Gastroesophageal sphincter (tissue), 4 donors: Measurements from ENCODE around the gene EXD3. TPM values are rescaled to one million over a fixed set of nuclear protein-coding genes. Genes with fewer than 3 reads are reported as not detected.

Experiments
- ATAC-seq: fragments of 150-250 bp; one replicate; pipeline ENCODE4 v1.9.1; 2016; ENCODE audit warnings: mild to moderate bottlenecking, moderate library complexity
- H3K27ac ChIP-seq, 4 donors: fragments of 200-600 bp; sonication (generic) in 3 of 4; 1 replicate in 3 of 4; 2 replicates in 1 of 4; pipeline ENCODE4 v1.5.1; 2016 to 2019
- H3K27me3 ChIP-seq: fragments of 200-600 bp; sonication (generic); one replicate; pipeline ENCODE4 v1.5.1; 2019
- H3K36me3 ChIP-seq, 2 donors: fragments of 200-600 bp; sonication (generic); one replicate each; pipeline ENCODE4 v1.5.1; 2019; ENCODE audit warnings: control low read depth in 1 of 2
- H3K4me1 ChIP-seq, 3 donors: fragments of 200-600 bp; sonication (generic); 1 replicate in 2 of 3; 2 replicates in 1 of 3; pipeline ENCODE4 v1.5.1; 2016 to 2019; ENCODE audit warnings: control low read depth in 2 of 3
- H3K4me3 ChIP-seq, 2 donors: fragments of 200-600 bp; sonication (generic); one replicate each; pipeline ENCODE4 v1.5.1; 2019; ENCODE audit warnings: mild to moderate bottlenecking in 1 of 2, moderate library complexity in 1 of 2
- H3K9me3 ChIP-seq, 3 donors: fragments of 200-600 bp; sonication (generic); one replicate each; pipeline ENCODE4 v1.5.1; 2017 to 2019; ENCODE audit warnings: control low read depth in 2 of 3
- CTCF ChIP-seq, 4 experiments: fragments of 200-600 bp in 2 of 4; fragments of 450-650 bp in 2 of 4; sonication (generic) in 1 of 4; IDR thresholded peaks; one replicate each; pipeline ENCODE4 v1.5.1; 2017 to 2019; ENCODE audit warnings: antibody characterized with exemption in 4 of 4, mild to moderate bottlenecking in 2 of 4, moderate library complexity in 2 of 4
- EP300 ChIP-seq: sonication (generic); formaldehyde crosslinking; IDR thresholded peaks from one replicate; pipeline ENCODE4 v1.6.1; 2017; ENCODE audit warnings: antibody characterized with exemption, mild to moderate bottlenecking
- POLR2A ChIP-seq, 2 donors: fragments of 450-650 bp; IDR thresholded peaks; one replicate each; pipeline ENCODE4 v1.6.1; 2017; ENCODE audit warnings: antibody characterized with exemption in 2 of 2, mild to moderate bottlenecking in 2 of 2, moderate library complexity in 1 of 2
- POLR2AphosphoS5 ChIP-seq: sonication (generic); formaldehyde crosslinking; IDR thresholded peaks from one replicate; pipeline ENCODE4 v1.6.1; 2017; ENCODE audit warnings: antibody characterized with exemption
- WGBS, 2 donors: methylation state at CpG; one replicate each; pipeline ENCODE4 v1.1.5; 2018; ENCODE audit warnings: low coverage in 1 of 2; 5-methylcytosine and 5-hydroxymethylcytosine counted together
- total RNA-seq, 4 donors: library from RNA; depleted of rRNA; stranded (reverse); fragments of >200 nt; gene quantifications; one replicate each; pipeline ENCODE4 v1.1.0, GENCODE V29; 2016

Gene EXD3
- total RNA-seq, 4 donors from 2014 or later: 3.7 to 29.7 (median 10.9) TPM

GRCh38 chr9:137268538-137269201 is 154.3 kb downstream of the EXD3 start:
- no peak for TF ChIP-seq POLR2AphosphoS5
- TF ChIP-seq CTCF (IDR thresholded peaks at IDR 0.05): no peak
- no peak for TF ChIP-seq EP300
- no peak for TF ChIP-seq POLR2A (IDR thresholded peaks at IDR 0.05)
- 66 to 69% methylated on average over 14 to 15 of the region's 19 CpGs for WGBS, 2 donors
- peak overlapping the region in 3 of 4 donors; percentile 49 to 65 (median 58) for H3K27ac ChIP-seq
- H3K4me1 ChIP-seq: peaks cover 0 to 25% (median 12%) of the 10 kb centered on the region in 3 donors
- H3K36me3 ChIP-seq: peaks cover 0 to 90% of the 10 kb centered on the region in 2 donors
- peaks cover 7% of the 10 kb centered on the region for H3K27me3 ChIP-seq
- H3K9me3 ChIP-seq: no peaks in the 10 kb centered on the region
- ATAC-seq: no peak
- H3K4me3 ChIP-seq: no peak overlapping the region

GRCh38 chr9:137267933-137268355 is 155.0 kb downstream of the EXD3 start:
- Histone ChIP-seq H3K36me3 (peaks cover 0 to 91% of the 10 kb centered on the region in 2 donors), H3K9me3 (no peaks in the 10 kb centered on the region), H3K4me1 (peaks cover 0 to 25% (median 12%) of the 10 kb centered on the region in 3 donors), H3K27me3 (no peaks in the 10 kb centered on the region), H3K27ac (peak overlapping the region in 2 of 4 donors; percentile 37 to 49), H3K4me3 (no peak overlapping the region)
- TF ChIP-seq POLR2AphosphoS5 (no peak), POLR2A (IDR thresholded peaks at IDR 0.05) (no peak), EP300 (no peak), CTCF (IDR thresholded peaks at IDR 0.05) (no peak)
- no peak for ATAC-seq
- WGBS, 2 donors: 61 to 89% methylated on average over 3 to 5 of the region's 6 CpGs

- ATAC-seq: no peak
- H3K27me3 ChIP-seq: no peaks in the 10 kb centered on the region
- no peaks in the 10 kb centered on the region for H3K9me3 ChIP-seq
- 88% methylated on average over 6 of the region's 34 CpGs; no CpG with 5 or more reads in 1 of the 2 donors for WGBS, 2 donors
- no peak overlapping the region for H3K27ac ChIP-seq
- peaks cover 0 to 82% of the 10 kb centered on the region in 2 donors for H3K36me3 ChIP-seq
- TF ChIP-seq POLR2A (IDR thresholded peaks at IDR 0.05) (no peak), CTCF (IDR thresholded peaks at IDR 0.05) (no peak), EP300 (no peak), POLR2AphosphoS5 (no peak)
- H3K4me1 ChIP-seq: peaks cover 0 to 33% (median 12%) of the 10 kb centered on the region in 3 donors
- no peak overlapping the region for H3K4me3 ChIP-seq
Observed at GRCh38 chr9:137266585-137267453, 156.1 kb downstream of the EXD3 start.

GRCh38 chr9:137266162-137266527 is 156.8 kb downstream of the EXD3 start:
- H3K9me3 ChIP-seq: no peaks in the 10 kb centered on the region
- no peak for ATAC-seq
- H3K27ac ChIP-seq: no peak overlapping the region
- no peak overlapping the region for H3K4me3 ChIP-seq
- H3K4me1 ChIP-seq: peaks cover 0 to 35% (median 12%) of the 10 kb centered on the region in 3 donors
- H3K27me3 ChIP-seq: no peaks in the 10 kb centered on the region
- TF ChIP-seq POLR2AphosphoS5 (no peak), POLR2A (IDR thresholded peaks at IDR 0.05) (no peak), CTCF (IDR thresholded peaks at IDR 0.05) (no peak), EP300 (no peak)
- H3K36me3 ChIP-seq: peaks cover 0 to 76% of the 10 kb centered on the region in 2 donors
- 40% methylated on average over 1 of the region's 15 CpGs; no CpG with 5 or more reads in 1 of the 2 donors for WGBS, 2 donors
